ENCODE measurements around the gene NTSR1. TPM values are rescaled to one million over a fixed set of nuclear protein-coding genes. Genes with fewer than 3 reads are reported as not detected.

NTSR1 gene
- total RNA-seq, 1 donor from 2014 or later = not detected

- DNase-seq = no peak
- Mint-ChIP-seq H3K4me3 (no peak overlapping the region), H3K36me3 (ENCODE audit: low read depth) (peaks cover 49% of the 10 kb centered on the region)
Observed at GRCh38 chr20:62811720-62812119, 103.1 kb downstream of the NTSR1 start.

More at GRCh38 chr20:62811720-62812119, 103.1 kb downstream of the NTSR1 start:
- intact Hi-C loops (cut with micrococcal nuclease) = no loop called here
- no peaks in the 10 kb centered on the region for H3K9me3 Mint-ChIP-seq
- H3K4me1 Mint-ChIP-seq = peaks cover 28% of the 10 kb centered on the region
- ChIA-PET CTCF (interaction anchor here (1.0 kb wide), 1 partner anchor 11 kb away, joined by 3 read pairs; no protein-coding TSS in a partner anchor), POLR2A (no interaction called here)
- no peak for TF ChIP-seq CTCF (IDR thresholded peaks at IDR 0.05)
- no peak for ATAC-seq (ENCODE audit: low read depth)
- H3K27ac Mint-ChIP-seq = no peak overlapping the region
- H3K27me3 Mint-ChIP-seq = peaks cover 12% of the 10 kb centered on the region

Other genes starting within 250 kb of the NTSR1 start
- not detected in 2 replicates for gene GATA5, start 232.8 kb upstream of the NTSR1 start, total RNA-seq
- gene SLCO4A1, start 66.3 kb upstream of the NTSR1 start, total RNA-seq = 27.8 and 38.9 TPM in 2 replicates
- gene MRGBP, start 87.6 kb downstream of the NTSR1 start, total RNA-seq = 9.8 and 10.7 TPM in 2 replicates
- gene OGFR, start 96.0 kb downstream of the NTSR1 start, total RNA-seq = 74.6 and 78.9 TPM in 2 replicates
- gene COL9A3, start 108.2 kb downstream of the NTSR1 start, total RNA-seq = 33.2 and 37.6 TPM in 2 replicates
- 54.5 and 55.6 TPM in 2 replicates for gene TCFL5, start 153.0 kb downstream of the NTSR1 start, total RNA-seq
- gene DIDO1, start 217.7 kb downstream of the NTSR1 start, total RNA-seq = 79.2 and 89.1 TPM in 2 replicates
- gene GID8, start 229.3 kb downstream of the NTSR1 start, total RNA-seq = 40.9 and 43.1 TPM in 2 replicates
- gene SLC17A9, start 243.9 kb downstream of the NTSR1 start, total RNA-seq = 45.0 and 47.6 TPM in 2 replicates